Glomerular visceral epithelial cell (primary cell): ENCODE results near the gene PRKAR2B.
"Not testable (repeated sequence)": the region's sequence is repeated elsewhere in the genome, so short reads cannot be mapped to it uniquely, and the experiment has no call there.

Experiments
- DNase-seq: peaks from one replicate; pipeline ENCODE4 v3.0.0-alpha.2; 2016; ENCODE audit errors: extremely low spot score

PRKAR2B gene

DNA sequence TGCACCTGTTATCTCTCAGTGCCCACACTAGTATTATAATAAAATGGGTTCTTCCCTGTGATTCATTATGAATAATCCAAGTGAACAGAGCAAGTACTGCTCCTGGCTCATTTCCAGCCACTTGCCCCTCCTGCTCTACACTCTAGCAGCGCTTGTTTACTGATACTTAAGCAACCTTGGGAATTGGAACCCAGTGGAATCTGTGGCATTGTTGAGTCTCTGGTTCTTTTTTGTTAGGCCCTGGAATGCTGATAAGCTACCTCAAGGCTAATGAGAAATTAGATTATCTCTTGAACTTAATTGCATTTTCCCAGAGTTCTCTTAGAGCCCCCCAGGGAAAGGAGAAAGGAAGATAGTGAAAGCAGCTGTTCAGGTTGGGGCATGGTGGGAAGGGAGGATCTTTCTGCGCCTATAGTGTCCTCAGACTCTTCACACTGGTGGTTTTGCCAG, 34.0 kb downstream of the PRKAR2B start:
- peak; percentile 25 for DNase-seq

GRCh38 chr7:107079212-107079940, 34.9 kb downstream of the PRKAR2B start:
- DNase-seq = no peak

DNA sequence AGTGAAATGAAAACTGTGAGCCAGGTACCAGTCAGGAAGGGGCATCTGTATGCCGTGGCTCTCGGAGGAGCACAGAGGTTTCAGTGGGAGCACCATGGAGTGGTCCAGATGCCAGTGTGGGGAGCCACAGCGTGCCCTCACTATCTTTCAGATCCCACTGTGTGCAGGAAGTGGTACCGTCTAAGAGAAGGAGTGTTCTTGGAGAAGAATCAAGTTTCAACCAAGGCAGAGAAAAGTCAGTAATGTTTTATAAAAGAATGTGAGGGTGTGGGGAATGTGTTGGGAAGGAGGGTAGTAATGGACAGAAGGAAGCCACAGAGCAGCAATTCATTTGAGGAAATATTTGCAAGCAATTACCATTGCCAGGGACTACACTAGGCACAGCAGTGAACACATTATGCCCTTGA, 35.6 kb downstream of the PRKAR2B start:
- no peak for DNase-seq

DNA sequence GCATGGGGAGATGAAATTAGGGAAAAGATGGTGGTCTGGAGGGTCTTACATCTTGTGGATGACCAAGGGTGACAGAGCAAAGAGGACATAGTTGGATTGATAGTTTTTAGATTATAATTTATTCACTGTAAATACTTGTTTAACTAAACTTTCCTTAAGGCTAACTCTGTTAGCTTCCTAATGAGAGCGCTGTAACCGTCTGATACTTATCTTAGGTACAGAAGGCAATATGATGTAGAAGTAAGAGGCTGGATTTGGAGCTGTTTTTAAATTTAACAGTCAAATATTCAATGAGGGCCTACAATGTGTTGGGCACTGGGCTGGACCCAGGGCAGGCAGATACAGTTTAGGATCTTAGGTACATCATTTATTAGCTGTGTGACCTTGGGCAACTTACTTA, 36.0 kb downstream of the PRKAR2B start:
- no peak for DNase-seq

GRCh38 chr7:107085180-107085579, 40.7 kb downstream of the PRKAR2B start:
- DNase-seq = no peak

- no peak for DNase-seq
Measured at GRCh38 chr7:107089627-107090026, 45.1 kb downstream of the PRKAR2B start.

DNA sequence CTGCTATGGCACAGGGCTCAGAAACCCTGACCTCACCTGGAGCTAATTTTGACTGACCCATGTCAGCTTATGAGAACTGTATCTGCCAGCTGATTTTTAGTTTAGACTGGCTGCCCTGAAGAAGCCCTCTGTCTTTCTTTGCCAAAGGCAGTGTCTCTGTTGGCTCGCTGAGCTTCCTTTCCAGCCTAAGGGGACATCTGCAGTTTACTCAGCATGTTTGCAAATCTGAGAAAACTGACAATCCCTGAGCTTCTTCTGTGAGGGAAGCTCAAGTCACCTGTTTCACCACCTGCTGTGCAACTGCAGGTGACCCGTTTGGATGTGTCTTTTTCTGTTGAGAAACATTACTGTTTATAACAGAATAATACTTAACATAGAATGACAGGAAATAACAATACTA, 46.0 kb downstream of the PRKAR2B start:
- DNase-seq = no peak

DNA sequence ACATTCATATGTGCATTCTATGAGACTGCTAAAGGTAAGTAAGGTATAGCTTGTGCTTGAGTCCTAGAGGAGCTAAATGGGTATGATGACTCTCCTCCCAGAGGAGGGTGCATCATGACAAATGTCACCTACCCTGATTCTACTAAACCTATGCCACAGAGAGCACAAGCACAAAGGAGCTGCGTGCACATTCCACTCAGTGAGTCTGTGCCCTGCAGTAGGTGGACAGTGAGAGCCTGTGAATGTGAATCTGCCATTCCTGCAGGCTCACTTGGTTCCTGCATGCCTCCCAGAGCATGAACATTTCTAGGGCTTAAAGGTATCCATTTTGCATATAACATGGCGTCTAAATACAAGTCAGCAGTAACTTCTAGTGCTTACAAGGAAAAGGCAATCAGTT, 46.8 kb downstream of the PRKAR2B start:
- no peak for DNase-seq

DNA sequence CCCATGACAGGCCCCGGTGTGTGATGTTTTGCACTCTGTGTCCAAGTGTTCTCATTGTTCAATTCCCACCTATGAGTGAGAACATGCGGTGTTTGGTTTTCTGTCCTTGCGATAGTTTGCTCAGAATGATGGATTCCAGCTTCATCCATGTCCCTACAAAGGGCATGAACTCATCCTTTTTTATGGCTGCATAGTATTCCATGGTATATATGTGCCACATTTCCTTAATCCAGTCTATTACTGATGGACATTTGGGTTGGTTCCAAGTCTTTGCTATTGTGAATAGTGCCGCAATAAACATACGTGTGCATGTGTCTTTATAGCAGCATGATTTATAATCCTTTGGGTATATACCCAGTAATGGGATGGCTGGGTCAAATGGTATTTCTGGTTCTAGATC, 49.2 kb downstream of the PRKAR2B start:
- not testable (repeated sequence) for DNase-seq

- not testable (repeated sequence) for DNase-seq
Measured at GRCh38 chr7:107099154-107099553, 54.6 kb downstream of the PRKAR2B start.

DNA sequence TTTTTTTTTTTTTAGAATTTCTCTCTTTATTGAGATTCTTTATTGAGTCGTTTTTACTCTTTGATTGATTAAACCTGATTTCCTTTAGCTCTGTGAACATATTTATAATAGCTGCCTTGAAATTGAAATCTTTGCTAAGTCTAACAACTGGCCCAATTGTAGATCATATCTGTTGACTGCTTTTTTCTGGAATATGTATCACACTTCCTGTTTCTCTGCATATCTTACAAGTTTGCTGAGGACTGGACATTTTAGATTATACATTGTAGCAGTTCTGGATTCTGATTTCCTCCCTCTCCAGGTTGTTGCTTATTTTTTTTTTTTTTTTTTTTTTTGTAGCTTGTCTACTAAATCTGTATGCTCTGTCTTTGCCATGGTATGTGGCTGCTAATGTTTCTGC, 56.3 kb downstream of the PRKAR2B start:
- DNase-seq = no peak

- DNase-seq = no peak
Measured at GRCh38 chr7:107103369-107103768, 58.9 kb downstream of the PRKAR2B start.

DNA sequence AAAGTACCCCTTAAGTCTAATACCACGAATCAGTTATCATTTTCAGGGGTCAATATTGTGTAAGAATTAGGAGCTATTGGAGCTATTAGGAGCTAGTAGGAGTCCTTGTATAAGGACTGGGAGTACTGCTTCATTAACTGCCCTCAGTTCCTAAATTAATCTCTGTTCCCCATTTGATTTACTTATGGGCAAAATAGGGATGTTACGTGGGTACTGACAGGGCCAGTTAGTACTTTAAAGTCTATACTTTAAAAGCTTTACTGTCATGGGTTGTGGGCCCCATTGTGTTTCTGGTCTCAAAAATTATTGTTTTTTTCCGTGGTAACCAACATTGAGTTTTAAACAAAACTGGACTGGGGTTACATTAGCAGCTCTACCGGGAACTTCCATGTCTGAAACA, 60.3 kb downstream of the PRKAR2B start:
- no peak for DNase-seq

- DNase-seq = no peak
Measured at GRCh38 chr7:107105591-107106245, 61.2 kb downstream of the PRKAR2B start.

DNA sequence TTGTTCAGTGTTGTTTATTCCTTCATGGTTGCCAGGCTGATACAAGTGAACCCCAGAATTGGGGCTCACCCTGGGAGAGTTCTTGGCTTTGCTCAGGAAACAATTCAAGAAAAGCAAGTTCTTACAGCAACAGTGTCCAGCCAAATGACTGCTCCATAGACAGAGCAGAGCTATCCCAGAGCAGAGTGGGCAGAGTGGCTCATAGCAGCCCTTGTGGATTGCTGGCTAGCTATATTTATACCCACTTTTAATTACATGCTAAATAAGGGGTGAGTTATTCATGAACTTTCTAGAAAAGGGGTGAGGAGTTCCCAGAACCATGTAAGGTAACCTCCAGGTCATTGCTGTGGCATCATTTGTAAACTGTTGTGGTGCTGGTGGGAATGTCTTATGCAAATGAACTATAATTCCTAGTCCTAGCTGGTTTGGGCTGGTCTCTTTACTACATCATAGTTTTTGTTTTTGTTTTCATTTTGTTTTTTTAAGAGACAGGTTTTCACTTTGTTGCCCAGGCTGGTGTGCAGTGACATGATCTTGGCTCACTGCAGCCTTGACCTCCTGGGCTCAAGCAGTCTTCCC, 64.4 kb downstream of the PRKAR2B start:
- DNase-seq = no peak

GRCh38 chr7:107109955-107110354, 65.5 kb downstream of the PRKAR2B start:
- no peak for DNase-seq

DNA sequence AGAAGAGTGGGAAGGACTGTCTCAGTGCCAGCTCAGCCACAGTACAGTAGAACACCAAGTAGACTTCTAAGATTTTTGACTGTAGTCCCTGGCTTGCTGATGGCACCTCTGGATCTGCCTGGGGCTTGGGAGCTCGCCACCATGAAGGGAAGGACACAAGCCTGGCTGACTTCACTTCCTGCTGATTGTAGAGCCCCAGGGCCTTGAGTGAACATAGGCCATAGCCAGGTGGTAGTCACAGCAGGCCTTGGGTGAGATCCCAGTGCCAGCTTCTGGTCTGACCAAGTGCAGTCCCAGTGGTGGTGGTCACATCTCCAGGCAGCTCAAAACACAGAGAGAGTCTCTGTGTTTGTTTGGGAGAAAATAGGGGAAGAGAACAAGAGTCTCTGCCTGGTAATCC, 66.7 kb downstream of the PRKAR2B start:
- DNase-seq = no peak

DNA sequence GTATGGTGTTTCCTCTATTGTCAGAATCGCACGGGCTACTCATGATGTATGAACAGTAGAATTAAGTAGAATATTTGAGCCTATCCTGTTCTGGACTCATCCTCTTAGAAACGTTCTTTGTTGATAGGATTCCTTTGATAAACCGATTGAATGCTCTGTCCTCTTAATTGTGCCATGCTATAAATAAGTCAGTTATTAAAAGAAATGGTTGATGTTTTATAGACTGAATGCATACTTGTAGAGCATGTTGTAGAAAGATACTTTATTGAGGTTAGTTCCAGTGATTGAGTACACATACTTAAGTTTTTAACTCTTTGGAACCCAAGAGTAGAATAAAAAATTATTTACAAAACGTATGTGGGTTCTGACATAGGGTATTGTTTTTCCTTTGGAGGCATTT, 69.4 kb downstream of the PRKAR2B start:
- DNase-seq = no peak

DNA sequence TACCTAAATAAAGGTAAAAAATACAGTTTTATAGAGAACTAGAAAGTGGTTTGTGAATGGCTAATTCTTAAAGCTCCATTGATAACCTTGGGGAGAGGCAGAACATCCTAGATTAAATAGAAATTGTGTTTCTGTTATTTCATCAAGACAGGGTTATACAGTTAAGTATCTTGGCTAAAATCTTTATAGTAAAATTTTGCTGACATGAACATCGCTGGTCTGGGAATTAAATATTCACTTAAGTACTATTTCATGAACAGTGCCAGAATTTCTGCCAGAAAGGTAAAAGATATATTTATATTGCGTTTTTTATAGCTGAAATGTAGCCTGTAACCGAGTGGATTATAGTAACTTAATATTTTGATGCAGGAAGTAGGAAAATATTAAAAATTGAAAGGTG, 70.6 kb downstream of the PRKAR2B start:
- no peak for DNase-seq

- no peak for DNase-seq
Measured at GRCh38 chr7:107115762-107116540, 71.4 kb downstream of the PRKAR2B start.

DNA sequence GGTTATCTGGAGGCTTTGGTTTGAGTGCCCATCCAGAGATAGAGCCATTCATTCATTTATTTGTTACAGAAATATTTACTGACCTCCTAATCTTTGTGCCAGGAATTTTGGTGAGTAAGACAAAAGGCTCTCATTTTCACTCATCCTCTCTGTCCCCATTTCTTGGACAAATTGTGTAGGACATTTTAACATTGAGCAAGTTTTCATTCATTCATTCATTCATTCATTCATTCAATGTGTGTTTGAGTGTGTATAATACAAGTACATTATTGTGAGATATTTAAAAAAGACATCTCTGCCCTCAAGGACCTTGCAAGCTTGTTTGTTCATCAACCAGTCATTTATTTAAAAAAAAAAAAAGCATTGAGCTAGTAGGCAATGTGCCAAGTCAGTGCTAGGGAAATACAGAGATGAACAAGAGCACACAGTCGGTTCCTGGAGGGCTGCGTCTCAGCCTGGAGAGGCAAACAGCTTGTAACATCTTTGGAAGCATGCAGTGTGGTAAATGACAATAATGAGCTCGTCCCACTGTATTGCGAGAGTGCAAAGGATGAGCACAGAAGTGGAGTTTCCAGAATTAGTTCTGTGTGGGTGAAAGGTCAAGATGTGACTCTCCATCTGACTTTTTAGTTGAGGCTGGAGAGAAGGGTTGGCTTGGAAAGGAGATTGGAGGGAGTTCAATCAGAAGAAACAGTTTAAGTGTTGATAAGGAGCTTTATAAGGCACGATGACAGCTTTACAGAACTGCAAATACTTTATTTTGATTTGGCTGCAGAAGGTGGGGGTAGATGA, 73.8 kb downstream of the PRKAR2B start:
- no peak for DNase-seq
